Stimulated activated naive CD4-positive, alpha-beta T cell (primary cell): ENCODE measurements around the gene ABRAXAS1.

Experiments used
- DNase-seq, 6 experiments: peaks; one replicate each; lab custom pipeline; 2025; lab: John Stamatoyannopoulos, UW

The ABRAXAS1 gene

DNA sequence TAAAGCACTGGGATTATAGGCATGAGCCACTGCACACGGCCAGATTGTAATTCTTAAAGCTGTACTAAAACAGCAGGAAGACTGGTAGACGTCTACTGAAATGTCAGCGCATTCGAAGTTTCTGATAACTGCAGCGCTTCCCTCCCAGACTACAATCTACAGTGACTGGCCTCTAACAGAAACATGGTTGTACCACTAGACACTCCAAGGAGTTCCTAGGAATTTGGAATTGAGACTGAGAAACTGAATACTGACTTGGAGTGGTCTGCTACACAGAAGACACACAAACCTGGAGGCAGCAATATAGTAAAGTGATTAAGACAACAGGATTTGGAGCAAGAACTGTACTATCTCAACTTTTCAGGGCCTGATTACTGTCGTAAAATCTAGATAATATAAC is 30.2 kb downstream of the ABRAXAS1 start:
- peak in 3 of 6 experiments; percentile 2 to 45 (median 22) for DNase-seq

DNA sequence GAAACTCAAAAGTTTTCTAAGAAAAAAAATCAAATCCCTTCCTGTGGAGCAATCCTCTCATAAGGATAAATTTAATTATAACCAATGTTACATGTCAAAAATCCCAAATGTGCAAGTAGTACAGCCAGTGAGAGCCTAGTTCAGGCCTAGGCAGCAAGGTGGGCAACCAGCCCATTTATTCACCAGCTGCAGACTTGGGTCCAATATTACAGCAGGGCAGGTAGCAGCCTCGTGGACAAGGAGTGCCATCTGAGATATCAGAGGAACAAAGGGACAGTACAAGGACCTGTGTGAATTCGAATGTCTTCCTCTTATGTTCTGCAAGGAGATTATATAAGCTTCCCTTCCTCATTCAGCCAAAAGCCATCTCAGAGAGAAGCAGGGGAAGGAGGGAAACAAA is 35.9 kb downstream of the ABRAXAS1 start:
- DNase-seq = no peak

DNA sequence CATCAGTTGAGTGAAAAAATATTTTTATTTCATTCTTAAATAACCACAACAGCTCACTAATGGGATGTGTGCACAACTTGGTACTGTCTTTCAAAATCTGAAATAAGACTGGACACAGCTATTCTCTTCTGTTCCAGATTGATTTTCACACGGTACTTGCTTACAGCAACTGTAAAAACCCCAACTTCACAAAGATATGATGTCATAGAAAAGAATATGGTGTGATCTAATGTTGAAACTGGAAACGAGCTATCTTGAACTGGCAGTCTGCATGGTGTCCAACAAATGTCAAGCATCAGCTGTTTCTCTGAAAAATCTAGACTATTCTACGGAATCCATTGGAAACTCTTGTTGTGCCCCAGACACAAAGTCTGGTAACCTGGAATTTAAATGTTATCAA is 44.0 kb downstream of the ABRAXAS1 start:
- DNase-seq = no peak

DNA sequence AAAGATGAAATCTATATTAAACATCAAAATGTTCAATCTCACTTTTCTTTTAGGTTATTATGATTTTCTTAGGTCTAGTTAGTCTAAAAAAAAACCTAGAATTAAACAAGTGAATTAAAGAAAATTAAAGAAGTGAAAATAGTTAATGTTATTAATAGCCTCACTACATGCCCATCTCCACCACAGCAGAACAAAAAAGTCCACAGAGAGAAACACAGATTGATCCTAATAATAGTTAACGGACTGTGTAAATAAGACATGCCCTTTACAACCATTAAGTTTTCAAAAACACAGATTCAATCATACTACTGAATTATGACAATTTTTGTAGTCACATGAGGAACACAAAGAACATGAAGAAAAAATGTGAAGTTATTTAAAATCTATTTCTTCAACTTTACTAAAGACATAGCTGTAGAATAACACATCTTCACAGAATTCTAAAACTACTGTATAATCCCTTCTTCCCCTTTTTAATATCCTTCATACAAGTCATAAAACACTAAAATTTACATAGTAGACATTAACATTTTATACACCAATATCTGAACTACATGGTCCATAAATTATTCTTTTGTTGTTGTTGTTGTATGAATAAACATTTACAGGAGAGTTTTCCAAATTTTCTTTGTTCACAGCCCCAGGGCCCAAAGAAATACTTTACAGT is 44.6 kb downstream of the ABRAXAS1 start:
- DNase-seq = no peak

DNA sequence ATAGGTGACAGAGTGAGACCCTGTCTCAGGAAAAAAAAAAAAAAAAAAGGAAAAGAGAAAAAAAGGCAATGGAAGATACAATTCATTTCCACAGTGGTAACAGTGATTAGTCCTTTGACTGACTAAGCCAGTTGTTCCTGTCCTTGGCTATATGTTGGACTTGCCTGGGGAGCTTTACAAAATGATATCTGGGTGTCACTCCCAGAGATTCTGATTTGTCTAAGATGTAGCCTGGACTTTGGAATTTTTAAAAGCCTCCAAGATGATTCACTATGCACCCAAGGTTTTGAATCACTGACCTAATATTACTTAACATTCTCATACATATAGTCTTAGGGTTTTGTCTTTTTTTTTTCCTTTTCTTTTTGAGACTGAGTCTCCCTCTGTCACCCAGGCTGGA is 46.2 kb downstream of the ABRAXAS1 start:
- no peak for DNase-seq

DNA sequence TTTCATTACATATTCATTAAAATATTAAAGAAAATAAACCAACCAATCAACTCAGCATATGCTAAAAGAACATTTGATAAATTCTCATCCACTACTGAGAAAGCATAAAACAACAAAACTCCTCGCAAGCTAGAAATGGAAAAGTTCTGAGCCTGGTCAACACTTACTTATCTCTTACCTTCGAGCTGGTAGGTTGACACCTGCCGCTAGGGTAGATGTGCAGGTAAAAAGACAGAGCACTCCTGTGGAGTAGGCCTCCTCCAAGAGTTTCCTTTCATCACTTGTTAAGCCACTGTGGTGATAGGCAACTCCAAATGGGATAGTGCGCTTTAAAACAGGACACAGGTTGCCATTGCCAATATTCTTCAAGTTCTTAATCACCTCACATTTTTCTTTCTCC is 48.2 kb downstream of the ABRAXAS1 start:
- DNase-seq = no peak

DNA sequence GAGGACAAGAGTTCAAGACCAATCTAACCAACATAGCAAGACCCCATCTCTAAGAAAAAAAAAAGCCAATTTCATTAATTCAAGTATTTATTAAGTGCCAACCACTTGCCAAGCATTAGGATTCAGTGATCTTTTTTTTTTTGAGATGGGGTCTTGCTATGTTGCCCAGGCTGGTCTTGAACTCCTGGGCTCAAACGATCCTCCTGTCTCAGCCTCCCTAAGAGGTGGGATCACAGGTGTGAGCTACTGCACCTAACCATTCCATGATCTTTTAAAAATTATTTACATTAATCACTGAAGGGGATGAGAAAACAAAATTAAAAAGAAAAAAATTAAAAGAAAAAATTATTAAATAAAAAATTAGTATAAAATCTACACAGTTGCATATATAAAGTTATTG is 53.7 kb downstream of the ABRAXAS1 start:
- DNase-seq = no peak

DNA sequence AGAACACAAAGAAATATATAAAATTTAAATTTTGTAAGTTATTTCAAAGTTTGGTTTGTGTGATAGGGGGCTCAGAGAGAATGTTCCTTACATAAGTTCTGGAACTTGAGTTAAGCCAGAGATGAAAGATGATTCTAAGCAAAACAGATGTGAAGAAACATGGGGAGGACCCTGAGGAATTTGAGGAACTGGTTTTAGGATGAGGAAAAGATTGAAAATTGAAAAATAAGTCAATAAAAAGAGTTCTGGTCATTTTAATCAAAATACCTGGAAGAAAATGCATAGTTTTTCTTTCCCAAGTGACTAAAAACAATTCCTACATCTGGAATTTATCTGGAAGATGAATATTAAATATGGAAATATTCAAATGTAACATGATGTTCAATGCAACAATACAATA is 66.7 kb downstream of the ABRAXAS1 start:
- no peak for DNase-seq

DNA sequence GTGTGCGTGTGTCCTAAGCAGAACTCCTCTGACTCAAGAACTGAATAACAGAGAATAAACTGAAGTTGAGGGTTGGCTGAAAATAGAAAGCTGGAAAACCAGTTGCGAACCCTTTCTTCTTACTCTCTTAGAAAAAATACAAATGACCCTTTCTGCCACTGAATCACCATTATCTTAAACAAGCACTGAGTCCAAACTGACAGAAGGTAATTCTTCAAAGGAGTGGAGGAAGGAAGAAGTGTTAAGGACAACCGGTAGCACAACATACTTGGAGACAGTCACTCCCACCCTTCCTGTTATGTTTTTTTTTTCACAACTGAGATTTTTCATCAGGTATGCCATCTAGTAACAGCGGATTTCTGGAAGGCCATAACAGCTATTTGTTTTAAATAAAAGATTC is 67.3 kb downstream of the ABRAXAS1 start:
- no peak for DNase-seq

DNA sequence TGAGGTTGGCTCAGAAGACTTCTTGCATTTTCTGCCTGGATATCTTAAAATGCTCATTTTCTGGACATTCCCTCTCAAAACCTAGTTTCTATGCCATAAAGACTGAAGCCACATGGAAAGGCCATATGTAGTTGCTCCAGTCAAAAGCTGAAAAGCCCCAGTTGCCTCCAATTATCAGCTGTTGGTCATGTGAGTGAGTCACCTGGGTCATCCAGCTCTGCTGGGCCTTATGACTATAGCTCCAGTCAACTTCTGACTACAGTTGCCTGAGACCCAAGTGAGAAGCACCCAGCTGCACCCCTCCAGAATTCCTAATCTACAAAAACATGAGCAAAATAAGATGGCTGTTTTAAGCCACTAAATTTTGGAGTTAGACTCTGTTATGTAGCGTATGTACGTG is 71.2 kb downstream of the ABRAXAS1 start:
- DNase-seq = no peak
